HepG2 (cell line): ENCODE results near the gene IQSEC1. TPM values are rescaled to one million over a fixed set of nuclear protein-coding genes. Genes with fewer than 3 reads are reported as not detected.

Experiments
- ATAC-seq: fragments of 200-7000 bp; cut with Tn5 transposase; 3 replicates; pipeline ENCODE4 v1.9.1; 2020; ENCODE audit warnings: mild to moderate bottlenecking, moderate library complexity
- BruUV-seq: library from RNA; stranded (reverse); fragments of 400-500 nt; replicated peaks from 2 replicates; lab custom pipeline; 2021; lab: Mats Ljungman, UMichigan
- CTCF ChIA-PET: fragments of 300-600 bp; formaldehyde crosslinking; extraction: SDS; loops from one replicate; lab custom pipeline; 2021; ENCODE audit warnings: low total read pairs, inconsistent platforms, low intra/inter-chr PET ratio; lab: Yijun Ruan, JAX
- POLR2A ChIA-PET: fragments of 350-600 bp; sonication (Branson Sonifier 250); formaldehyde crosslinking; loops from one replicate; lab custom pipeline; 2020; ENCODE audit warnings: antibody characterized with exemption, inconsistent platforms; lab: Yijun Ruan, JAX
- DNase-seq: peaks from one replicate; pipeline ENCODE4 v3.0.0-alpha.2; 2015; ENCODE audit warnings: low spot score
- FAIRE-seq: peaks from 3 replicates; lab custom pipeline; 2011; peaks lifted over from hg19 to GRCh38; lab: Jason Lieb, UNC
- H2AFZ ChIP-seq: one replicate; pipeline ENCODE4 v1.6.1; 2011; ENCODE audit warnings: low read length, inconsistent platforms
- H3K27ac ChIP-seq: fragments of 300-600 bp; 3 replicates; pipeline ENCODE4 v1.8.0; 2011; ENCODE audit warnings: mixed run types, mild to moderate bottlenecking, mixed read lengths, low read length, inconsistent platforms; ENCODE audit not compliant: insufficient read depth; ENCODE audit errors: extremely low read length
- H3K27me3 ChIP-seq, 2 experiments: fragments of 200-600 bp in 1 of 2; 2 replicates in 1 of 2; 3 replicates in 1 of 2; pipeline versions ENCODE4 v1.6.0 to v1.8.0; 2011; ENCODE audit warnings: low read length in 2 of 2, mild to moderate bottlenecking in 2 of 2, moderate library complexity in 2 of 2, inconsistent platforms in 1 of 2; ENCODE audit not compliant: insufficient read depth in 2 of 2, control insufficient read depth in 1 of 2
- H3K36me3 ChIP-seq, 2 experiments: fragments of 200-600 bp in 1 of 2; replicated peaks in 1 of 2; 2 replicates in 1 of 2; 3 replicates in 1 of 2; pipeline versions ENCODE4 v1.5.1 to v1.8.0; 2011; ENCODE audit warnings: low read length in 2 of 2, inconsistent platforms in 1 of 2; ENCODE audit not compliant: insufficient read depth in 2 of 2, control insufficient read depth in 1 of 2
- H3K4me1 ChIP-seq: 2 replicates; pipeline ENCODE4 v1.5.1; 2012; ENCODE audit warnings: low read length, inconsistent platforms; ENCODE audit not compliant: insufficient read depth
- H3K4me2 ChIP-seq: 2 replicates; pipeline ENCODE4 v1.6.0; 2011; ENCODE audit warnings: low read depth, low read length, inconsistent platforms
- H3K4me3 ChIP-seq, 3 experiments: fragments of 200-600 bp in 1 of 3; sonication (generic), shearing (Covaris generic) in 1 of 3; replicated peaks in 1 of 3; 2 replicates each; pipeline ENCODE4 v1.5.1; 2011 to 2016; ENCODE audit warnings: low read length in 3 of 3, inconsistent platforms in 2 of 3, low read depth in 2 of 3, mild to moderate bottlenecking in 2 of 3, control low read depth in 1 of 3, mixed read lengths in 1 of 3; ENCODE audit not compliant: insufficient read depth in 1 of 3
- H3K79me2 ChIP-seq: one replicate; pipeline ENCODE4 v1.6.1; 2011; ENCODE audit warnings: low read length, inconsistent platforms; ENCODE audit not compliant: insufficient read depth
- H3K9ac ChIP-seq: 2 replicates; pipeline ENCODE4 v1.6.0; 2011; ENCODE audit warnings: mild to moderate bottlenecking, low read depth, low read length, inconsistent platforms; ENCODE audit not compliant: insufficient read depth
- H3K9me3 ChIP-seq: 2 replicates; pipeline ENCODE4 v1.5.1; 2012; ENCODE audit warnings: mild to moderate bottlenecking, low read length
- H4K20me1 ChIP-seq: 2 replicates; pipeline ENCODE4 v1.6.0; 2011; ENCODE audit warnings: inconsistent platforms, mild to moderate bottlenecking, low read length, moderate library complexity; ENCODE audit not compliant: insufficient read depth
- AGO2 ChIP-seq: fragments of 200-400 bp; formaldehyde crosslinking; optimal IDR thresholded peaks from 2 replicates; pipeline ENCODE3; 2017; ENCODE audit warnings: mild to moderate bottlenecking, low read depth, low read length, moderate library complexity
- HDAC6 ChIP-seq: fragments of 200-600 bp; sonication (generic); IDR thresholded peaks from 2 replicates; pipeline ENCODE4 v1.7.0; 2017; ENCODE audit warnings: mild to moderate bottlenecking, antibody characterized with exemption, low read length, low read depth
- HNRNPUL1 ChIP-seq: fragments of 200-400 bp; formaldehyde crosslinking; IDR thresholded peaks from 2 replicates; pipeline ENCODE4 v1.6.1; 2017; ENCODE audit warnings: low read depth, mild to moderate bottlenecking, low read length, moderate library complexity
- IKZF1 ChIP-seq: fragments of 450-650 bp; IDR thresholded peaks from 2 replicates; pipeline ENCODE4 v1.7.1; 2016
- POLR2A ChIP-seq, 2 experiments: IDR thresholded peaks; 2 replicates each; pipeline ENCODE4 v1.6.1; 2011; ENCODE audit warnings: low read depth in 2 of 2, low read length in 2 of 2, mild to moderate bottlenecking in 1 of 2, moderate library complexity in 1 of 2; ENCODE audit not compliant: insufficient read depth in 1 of 2
- SCMH1 ChIP-seq: sonication (generic); formaldehyde crosslinking; IDR thresholded peaks from 2 replicates; pipeline ENCODE4 v1.9.0; 2021; ENCODE audit warnings: missing genetic modification reagents, mild to moderate bottlenecking, borderline replicate concordance
- SIX1 ChIP-seq: sonication (generic); formaldehyde crosslinking; IDR thresholded peaks from 2 replicates; pipeline ENCODE4 v1.4.0; 2020; ENCODE audit warnings: missing genetic modification reagents, borderline replicate concordance
- SP1 ChIP-seq, 2 experiments: fragments of 450-650 bp in 1 of 2; sonication (generic) in 1 of 2; formaldehyde crosslinking in 1 of 2; IDR thresholded peaks; 2 replicates each; pipeline versions ENCODE4 v1.4.0 to v1.6.1; 2016 to 2020; ENCODE audit warnings: missing genetic modification reagents in 1 of 2
- THAP11 ChIP-seq: IDR thresholded peaks from 2 replicates; pipeline ENCODE4 v1.6.1; 2016; ENCODE audit warnings: missing biosample characterization, missing genetic modification reagents
- ZFP36L1 ChIP-seq: sonication (generic); formaldehyde crosslinking; IDR thresholded peaks from 2 replicates; pipeline ENCODE4 v1.8.0; 2022; ENCODE audit warnings: mild to moderate bottlenecking, missing genetic modification reagents, moderate library complexity
- ZNF10 ChIP-seq: sonication (generic); formaldehyde crosslinking; IDR thresholded peaks from 2 replicates; pipeline ENCODE4 v1.4.0; 2020; ENCODE audit warnings: mild to moderate bottlenecking, low read depth, missing genetic modification reagents, borderline replicate concordance
- WGBS: methylation state at CpG from one replicate; pipeline ENCODE4 v1.1.6; 2017; ENCODE audit warnings: low lambda C conversion rate; 5-methylcytosine and 5-hydroxymethylcytosine counted together
- in situ Hi-C: cut with HindIII; loops from 2 replicates; pipeline ENCODE4 v1.10.0; 2017; ENCODE audit warnings: low pct_unique_long_range_greater_than_20kb; ENCODE audit not compliant: extremely low pct_ligation_motif_present
- intact Hi-C: fragments of 100-400 bp; cut with micrococcal nuclease; formaldehyde crosslinking; loops from one replicate; pipeline ENCODE4 v1.10.0; 2022; ENCODE audit not compliant: unreplicated experiment
- polyA plus RNA-seq, 8 experiments: library from polyadenylated mRNA; depleted of rRNA in 3 of 8; stranded (reverse) in 7 of 8; unstranded in 1 of 8; fragments of >200 nt; fragmentation: Illumina TruSeq in 4 of 8; extraction: Trizol in 4 of 8; gene quantifications; 2 replicates each; pipeline versions ENCODE4 v1.2.1 to v1.2.3, GENCODE V29; 2011 to 2016; ENCODE audit warnings: low read depth in 4 of 8, missing spikeins in 1 of 8, mixed read lengths in 1 of 8; ENCODE audit not compliant: insufficient read depth in 1 of 8
- total RNA-seq, 5 experiments: library from RNA; depleted of rRNA; stranded (reverse); fragments of >200 nt; fragmentation: Illumina TruSeq; extraction: Trizol; gene quantifications; 2 replicates each; pipeline ENCODE4 v1.2.3, GENCODE V29; 2016; ENCODE audit warnings: low read depth in 1 of 5

Gene IQSEC1
- total and polyA plus RNA-seq, 2 of the 13 experiments (the other 11 are each of a cell fraction or from before 2014, with no cell fraction given), result 17.4 to 20.2 TPM

GRCh38 chr3:13003608-13004007 lies 69.6 kb downstream of the IQSEC1 start:
- no TSS peak for BruUV-seq
- no peak overlapping the region for H3K27ac ChIP-seq
- no peak for ATAC-seq
- H3K36me3 ChIP-seq, result no peaks in the 10 kb centered on the region; a peak in 1 of 5 replicates
- TF ChIP-seq IKZF1, result no peak
- TF ChIP-seq AGO2, result no peak
- TF ChIP-seq POLR2A (IDR thresholded peaks at IDR 0.05; ENCODE audit: insufficient read depth in 1 of 2, low read depth in 2 of 2, low read length in 2 of 2), result no peak
- TF ChIP-seq HDAC6, result no peak
- TF ChIP-seq HNRNPUL1, result no peak
- TF ChIP-seq ZNF10 (CRISPR knock-in tag), result no peak
- TF ChIP-seq THAP11 (CRISPR knock-in tag), result no peak
- no peak for TF ChIP-seq SIX1 (CRISPR knock-in tag)
- TF ChIP-seq SP1 (IDR thresholded peaks at IDR 0.05), result no peak
- no peak for TF ChIP-seq SP1 (CRISPR knock-in tag; IDR thresholded peaks at IDR 0.05)
- TF ChIP-seq ZFP36L1, result no peak
- no peak for TF ChIP-seq SCMH1
- intact Hi-C loops, result no loop called here
- no peak overlapping the region for H2AFZ ChIP-seq
- FAIRE-seq, result no peak
- H3K9ac ChIP-seq, result no peak overlapping the region
- H3K9me3 ChIP-seq, result no peaks in the 10 kb centered on the region
- H3K4me1 ChIP-seq, result peaks cover 16% of the 10 kb centered on the region
- no peaks in the 10 kb centered on the region for H3K27me3 ChIP-seq
- no peak for DNase-seq
- no peak overlapping the region for H3K4me2 ChIP-seq
- in situ Hi-C loops, result no loop called here
- no peaks in the 10 kb centered on the region for H4K20me1 ChIP-seq
- WGBS, result 71% methylated on average over 4 of the region's 4 CpGs
- ChIA-PET CTCF (no interaction called here), POLR2A (no interaction called here)
- no peaks in the 10 kb centered on the region for H3K79me2 ChIP-seq
- no peak overlapping the region for H3K4me3 ChIP-seq
